Kidney (tissue), 14 donors: Measurements from ENCODE around the gene RPS15A. TPM values are rescaled to one million over a fixed set of nuclear protein-coding genes. Genes with fewer than 3 reads are reported as not detected.

Experiments used
- DNase-seq, 5 donors: peaks; one replicate each; pipeline ENCODE4 v3.0.0-alpha.2; 2013 to 2020
- FAIRE-seq: peaks from 2 replicates; lab custom pipeline; 2012; peaks lifted over from hg19 to GRCh38; lab: Jason Lieb, UNC
- H3K27ac ChIP-seq, 2 donors: one replicate each; pipeline ENCODE4 v1.7.0; 2013; ENCODE audit warnings: low read depth in 2 of 2, low read length in 2 of 2, inconsistent platforms in 1 of 2
- H3K27me3 ChIP-seq: one replicate; pipeline ENCODE4 v1.7.1; 2013; ENCODE audit warnings: low read length, inconsistent platforms; ENCODE audit not compliant: control insufficient read depth, insufficient read depth
- H3K36me3 ChIP-seq, 3 donors: one replicate each; pipeline versions ENCODE4 v1.7.0 to v1.7.1; 2013; ENCODE audit warnings: low read length in 3 of 3, control low read depth in 1 of 3, inconsistent platforms in 1 of 3; ENCODE audit not compliant: insufficient read depth in 3 of 3, control insufficient read depth in 2 of 3
- H3K4me1 ChIP-seq, 3 donors: one replicate each; pipeline versions ENCODE4 v1.7.0 to v1.7.1; 2013; ENCODE audit warnings: low read length in 3 of 3, inconsistent platforms in 1 of 3, low read depth in 1 of 3; ENCODE audit not compliant: control insufficient read depth in 2 of 3, insufficient read depth in 2 of 3
- H3K4me3 ChIP-seq, 3 donors: one replicate each; pipeline versions ENCODE4 v1.7.0 to v1.8.1; 2013; ENCODE audit warnings: low read length in 3 of 3, control low read depth in 1 of 3, inconsistent platforms in 1 of 3
- H3K9ac ChIP-seq, 3 donors: one replicate each; pipeline versions ENCODE4 v1.7.0 to v1.7.1; 2013; ENCODE audit warnings: low read length in 3 of 3, control low read depth in 1 of 3, inconsistent platforms in 1 of 3
- H3K9me3 ChIP-seq, 3 donors: one replicate each; pipeline versions ENCODE4 v1.7.0 to v1.7.1; 2013; ENCODE audit warnings: low read length in 3 of 3, control low read depth in 1 of 3, inconsistent platforms in 1 of 3; ENCODE audit not compliant: control insufficient read depth in 2 of 3, insufficient read depth in 1 of 3
- intact Hi-C: fragments of 100-400 bp; cut with DNase I; formaldehyde crosslinking; loops from one replicate; pipeline ENCODE4 v1.11.1; 2022
- polyA plus RNA-seq: library from polyadenylated mRNA; stranded (reverse); fragments of 350-450 nt; fragmentation: Illumina TruSeq; extraction: RNeasy Lipid Tissue Mini Kit (QIAGEN cat#74804); gene quantifications from one replicate; pipeline ENCODE4 v1.2.3, GENCODE V29; 2014; ENCODE audit warnings: low read depth, low replicate concordance; ENCODE audit not compliant: insufficient read depth
- total RNA-seq: library from RNA; stranded (reverse); fragmentation: NEBNext Ultra II Directional; extraction: Animal tissue kit (Norgen Biotek cat#: 25700); gene quantifications from one replicate; pipeline ENCODE4 v1.2.1, GENCODE V29; 2021
- TF ChIP-seq, protein P1 (sequence below): IDR thresholded peaks from 3 replicates; pipeline ENCODE4 v1.5.1; 2012; ENCODE audit warnings: mild to moderate bottlenecking, moderate library complexity, borderline replicate concordance; ENCODE audit not compliant: insufficient read depth; ENCODE audit errors: extremely low read depth
- donor health status: control.
- donor health status: control.
- donor health status: control.
- donor health status: control.
- donor health status: control.
- donor health status: DM: yes; HTN: yes; CAD: no.
- donor health status: Normal renal cell carcinoma (clear cell type).

The RPS15A gene
- total and polyA plus RNA-seq, 2 donors from 2014 or later = 918 to 1,519 TPM

DNA sequence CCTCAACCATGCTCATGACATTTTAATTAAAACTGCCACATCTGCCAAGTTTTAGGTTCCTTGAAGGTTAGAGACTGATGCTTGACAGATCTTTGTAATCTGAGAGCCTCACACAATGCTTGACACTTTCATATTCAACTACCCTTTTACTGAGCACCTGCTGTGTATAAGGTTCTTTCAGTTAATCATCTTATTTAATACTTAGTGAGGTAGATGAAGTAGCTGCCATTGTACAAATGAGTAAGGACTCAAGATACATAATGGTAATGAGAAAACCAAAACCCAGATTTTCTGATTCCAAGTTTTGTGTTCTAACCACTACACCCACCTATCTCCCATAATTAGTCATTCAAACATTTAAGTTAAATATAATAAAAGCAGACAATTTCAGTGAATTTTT lies 46.6 kb upstream of the RPS15A start:
- Histone ChIP-seq H3K27me3 (no peaks in the 10 kb centered on the region), H3K9ac (no peak overlapping the region), H3K4me1 (peaks cover 0 to 2% (median 0%) of the 10 kb centered on the region in 3 donors), H3K36me3 (peaks cover 29 to 67% (median 59%) of the 10 kb centered on the region in 3 donors), H3K27ac (no peak overlapping the region), H3K4me3 (no peak overlapping the region), H3K9me3 (no peaks in the 10 kb centered on the region)
- FAIRE-seq (no peak), DNase-seq (no peak)
- intact Hi-C loops = no loop called here
- TF ChIP-seq, protein P1, sequence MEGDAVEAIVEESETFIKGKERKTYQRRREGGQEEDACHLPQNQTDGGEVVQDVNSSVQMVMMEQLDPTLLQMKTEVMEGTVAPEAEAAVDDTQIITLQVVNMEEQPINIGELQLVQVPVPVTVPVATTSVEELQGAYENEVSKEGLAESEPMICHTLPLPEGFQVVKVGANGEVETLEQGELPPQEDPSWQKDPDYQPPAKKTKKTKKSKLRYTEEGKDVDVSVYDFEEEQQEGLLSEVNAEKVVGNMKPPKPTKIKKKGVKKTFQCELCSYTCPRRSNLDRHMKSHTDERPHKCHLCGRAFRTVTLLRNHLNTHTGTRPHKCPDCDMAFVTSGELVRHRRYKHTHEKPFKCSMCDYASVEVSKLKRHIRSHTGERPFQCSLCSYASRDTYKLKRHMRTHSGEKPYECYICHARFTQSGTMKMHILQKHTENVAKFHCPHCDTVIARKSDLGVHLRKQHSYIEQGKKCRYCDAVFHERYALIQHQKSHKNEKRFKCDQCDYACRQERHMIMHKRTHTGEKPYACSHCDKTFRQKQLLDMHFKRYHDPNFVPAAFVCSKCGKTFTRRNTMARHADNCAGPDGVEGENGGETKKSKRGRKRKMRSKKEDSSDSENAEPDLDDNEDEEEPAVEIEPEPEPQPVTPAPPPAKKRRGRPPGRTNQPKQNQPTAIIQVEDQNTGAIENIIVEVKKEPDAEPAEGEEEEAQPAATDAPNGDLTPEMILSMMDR = no peak

DNA sequence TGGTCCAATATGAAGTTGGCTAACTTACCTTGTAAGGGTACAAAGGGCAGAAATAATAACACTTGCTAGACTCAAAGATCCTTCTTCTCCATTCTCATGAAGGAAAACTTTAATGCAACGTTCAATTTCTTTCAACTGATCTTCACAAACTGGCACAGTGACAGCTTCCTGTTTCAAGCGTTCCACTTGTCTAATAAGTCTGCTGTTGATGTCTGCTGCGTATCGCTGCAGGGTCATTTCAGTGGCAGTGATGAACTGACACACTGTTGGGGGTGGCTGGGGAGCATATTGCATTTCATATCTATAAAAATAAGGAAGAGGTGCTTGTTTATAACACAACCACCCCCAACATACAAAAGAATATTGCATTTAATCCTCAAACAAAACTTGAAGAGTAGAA lies 44.7 kb upstream of the RPS15A start:
- Histone ChIP-seq H3K9me3 (no peaks in the 10 kb centered on the region), H3K36me3 (peaks cover 26 to 77% (median 66%) of the 10 kb centered on the region in 3 donors), H3K4me1 (peaks cover 0 to 2% (median 0%) of the 10 kb centered on the region in 3 donors), H3K9ac (no peak overlapping the region), H3K4me3 (no peak overlapping the region), H3K27me3 (no peaks in the 10 kb centered on the region), H3K27ac (no peak overlapping the region)
- no peak for DNase-seq
- intact Hi-C loops = no loop called here
- no peak for FAIRE-seq
- TF ChIP-seq, protein P1 = no peak

DNA sequence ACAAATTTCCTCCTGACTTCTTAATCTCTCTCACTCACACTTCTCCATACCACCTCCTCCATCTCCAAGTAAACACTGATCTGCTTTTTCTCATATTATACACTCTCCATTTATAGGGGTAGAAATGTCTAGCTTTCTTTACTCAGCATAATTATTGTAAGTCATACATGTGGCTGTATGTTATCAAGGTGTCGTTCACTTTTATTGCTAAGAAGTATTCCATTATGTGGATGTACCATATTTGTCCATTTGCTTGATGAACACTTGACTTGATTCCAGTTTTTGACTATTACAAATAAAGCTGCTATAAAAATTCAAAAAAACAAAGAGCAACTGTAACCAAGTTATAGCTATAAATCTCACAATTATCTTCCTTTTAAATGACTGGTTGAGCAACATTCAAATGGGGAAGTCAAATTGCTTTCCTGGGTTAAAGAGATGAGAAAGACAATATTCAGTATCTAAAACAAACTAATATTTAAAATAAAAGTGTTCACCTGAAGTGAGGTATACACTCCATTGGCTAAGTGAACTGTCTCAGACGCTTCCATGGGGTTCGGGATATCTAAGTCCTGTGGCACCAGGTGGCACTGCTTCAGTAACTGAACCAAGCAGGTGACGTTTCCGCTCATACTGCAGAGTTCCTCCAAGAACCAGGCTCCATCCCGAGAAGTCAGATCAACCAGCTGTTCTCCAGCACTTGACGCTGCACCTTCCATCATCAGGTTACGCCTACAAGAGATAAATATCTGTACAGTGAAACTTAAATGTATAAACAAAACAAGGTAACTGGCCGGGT lies 43.8 kb upstream of the RPS15A start:
- H3K9me3 ChIP-seq = no peaks in the 10 kb centered on the region
- H3K9ac ChIP-seq = no peak overlapping the region
- DNase-seq (no peak), FAIRE-seq (no peak)
- peaks cover 22 to 86% (median 72%) of the 10 kb centered on the region in 3 donors for H3K36me3 ChIP-seq
- intact Hi-C loops = no loop called here
- no peak overlapping the region for H3K27ac ChIP-seq
- H3K27me3 ChIP-seq = no peaks in the 10 kb centered on the region
- no peak overlapping the region for H3K4me3 ChIP-seq
- H3K4me1 ChIP-seq = peaks cover 0 to 2% (median 0%) of the 10 kb centered on the region in 3 donors
- TF ChIP-seq, protein P1 = no peak
